Natural killer cell (primary cell): Measurements from ENCODE around the gene MTA3. TPM values are rescaled to one million over a fixed set of nuclear protein-coding genes. Genes with fewer than 3 reads are reported as not detected.
"Not testable (repeated sequence)": the region's sequence is repeated elsewhere in the genome, so short reads cannot be mapped to it uniquely, and the experiment has no call there.

Experiments
- ATAC-seq, 3 donors: fragments of 150-1000 bp in 2 of 3; fragments of 200-7000 bp in 1 of 3; cut with Tn5 transposase; 1 replicate in 1 of 3; 2 replicates in 2 of 3; pipeline ENCODE4 v1.10.0; 2021; ENCODE audit warnings: mild to moderate bottlenecking in 2 of 3, moderate library complexity in 2 of 3
- DNase-seq, 2 donors: peaks; one replicate each; pipeline versions ENCODE4 v3.0.0 to v3.0.0-alpha.2; 2013 to 2021; ENCODE audit warnings: mixed read lengths in 1 of 2
- H3K27ac ChIP-seq: one replicate; pipeline ENCODE4 v1.5.1; 2013; ENCODE audit warnings: mild to moderate bottlenecking, low read length
- H3K27me3 ChIP-seq: one replicate; pipeline ENCODE4 v1.6.1; 2013; ENCODE audit warnings: low read length; ENCODE audit not compliant: control insufficient read depth, insufficient read depth
- H3K36me3 ChIP-seq: one replicate; pipeline ENCODE4 v1.6.1; 2013; ENCODE audit warnings: low read length; ENCODE audit not compliant: control insufficient read depth, insufficient read depth
- H3K4me1 ChIP-seq: one replicate; pipeline ENCODE4 v1.6.1; 2013; ENCODE audit warnings: low read length; ENCODE audit not compliant: control insufficient read depth, insufficient read depth
- H3K4me3 ChIP-seq: one replicate; pipeline ENCODE4 v1.5.1; 2013; ENCODE audit warnings: low read length
- H3K9me3 ChIP-seq: one replicate; pipeline ENCODE4 v1.6.1; 2013; ENCODE audit warnings: low read length; ENCODE audit not compliant: control insufficient read depth, insufficient read depth
- H3K27ac Mint-ChIP-seq, 2 donors: one replicate each; pipeline ENCODE4 v1.8.0; 2022; ENCODE audit warnings: mild to moderate bottlenecking in 2 of 2, mixed read lengths in 2 of 2, moderate library complexity in 1 of 2
- H3K27me3 Mint-ChIP-seq, 2 donors: one replicate each; pipeline ENCODE4 v1.8.0; 2022; ENCODE audit warnings: low read depth in 2 of 2, mixed read lengths in 2 of 2
- H3K36me3 Mint-ChIP-seq: one replicate; pipeline ENCODE4 v1.8.0; 2022; ENCODE audit warnings: mixed read lengths
- H3K4me1 Mint-ChIP-seq, 2 donors: one replicate each; pipeline ENCODE4 v1.8.0; 2022; ENCODE audit warnings: mixed read lengths in 2 of 2
- H3K4me3 Mint-ChIP-seq: one replicate; pipeline ENCODE4 v1.8.0; 2022; ENCODE audit warnings: mild to moderate bottlenecking, moderate library complexity, mixed read lengths
- H3K9me3 Mint-ChIP-seq, 2 donors: one replicate each; pipeline ENCODE4 v1.8.0; 2022; ENCODE audit warnings: mixed read lengths in 2 of 2
- WGBS: methylation state at CpG from one replicate; pipeline ENCODE4 v1.1.7; 2013; ENCODE audit warnings: missing lambda C conversion rate; ENCODE audit not compliant: insufficient coverage; 5-methylcytosine and 5-hydroxymethylcytosine counted together
- intact Hi-C: fragments of 100-400 bp; cut with micrococcal nuclease; formaldehyde crosslinking; loops from one replicate; pipeline ENCODE4 v1.14.2; 2022
- total RNA-seq, 4 donors: library from RNA; stranded (reverse); fragments of 120-200 nt in 1 of 4; gene quantifications; one replicate each; pipeline versions ENCODE4 v1.2.3 to v1.2.4, GENCODE V29; 2013 to 2022
- TF ChIP-seq, protein P1 (sequence below): fragments of 200-600 bp; IDR thresholded peaks from one replicate; pipeline ENCODE4 v1.8.0; 2022; ENCODE audit warnings: antibody characterized with exemption

MTA3 gene
- total RNA-seq, 3 donors from 2014 or later (not counting 1 experiment from before 2014, with no cell fraction given) = 19.4 to 25.0 (median 21.5) TPM

DNA sequence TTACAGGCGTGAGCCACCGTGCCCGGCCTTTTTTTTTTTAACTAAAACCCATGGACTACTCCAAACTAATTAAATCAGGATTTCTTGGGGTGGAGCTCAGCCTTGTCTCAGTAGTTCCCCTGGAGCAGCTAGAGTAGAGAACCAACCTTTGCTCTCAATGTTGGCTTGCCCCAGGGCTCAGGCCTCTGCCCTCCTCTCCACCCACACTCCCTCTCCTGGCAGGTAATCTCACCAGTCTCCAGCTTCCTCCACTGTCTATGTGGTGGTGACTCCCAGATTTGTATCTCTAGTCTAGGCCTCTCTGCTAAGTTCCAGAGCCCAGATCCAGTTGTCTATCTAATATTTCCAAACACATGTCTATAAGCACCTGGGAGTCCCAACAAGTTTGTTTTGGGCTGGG, 9.6 kb upstream of the MTA3 start:
- Mint-ChIP-seq H3K4me1 (no peaks in the 10 kb centered on the region), H3K27ac (no peak overlapping the region), H3K4me3 (no peak overlapping the region), H3K36me3 (no peaks in the 10 kb centered on the region), H3K9me3 (no peaks in the 10 kb centered on the region), H3K27me3 (peaks cover 0 to 8% of the 10 kb centered on the region in 2 donors)
- H3K36me3 ChIP-seq = no peaks in the 10 kb centered on the region
- H3K4me1 ChIP-seq = no peaks in the 10 kb centered on the region
- H3K27me3 ChIP-seq = no peaks in the 10 kb centered on the region
- ATAC-seq = no peak
- H3K9me3 ChIP-seq = no peaks in the 10 kb centered on the region
- intact Hi-C loops = no loop called here
- TF ChIP-seq, protein P1, sequence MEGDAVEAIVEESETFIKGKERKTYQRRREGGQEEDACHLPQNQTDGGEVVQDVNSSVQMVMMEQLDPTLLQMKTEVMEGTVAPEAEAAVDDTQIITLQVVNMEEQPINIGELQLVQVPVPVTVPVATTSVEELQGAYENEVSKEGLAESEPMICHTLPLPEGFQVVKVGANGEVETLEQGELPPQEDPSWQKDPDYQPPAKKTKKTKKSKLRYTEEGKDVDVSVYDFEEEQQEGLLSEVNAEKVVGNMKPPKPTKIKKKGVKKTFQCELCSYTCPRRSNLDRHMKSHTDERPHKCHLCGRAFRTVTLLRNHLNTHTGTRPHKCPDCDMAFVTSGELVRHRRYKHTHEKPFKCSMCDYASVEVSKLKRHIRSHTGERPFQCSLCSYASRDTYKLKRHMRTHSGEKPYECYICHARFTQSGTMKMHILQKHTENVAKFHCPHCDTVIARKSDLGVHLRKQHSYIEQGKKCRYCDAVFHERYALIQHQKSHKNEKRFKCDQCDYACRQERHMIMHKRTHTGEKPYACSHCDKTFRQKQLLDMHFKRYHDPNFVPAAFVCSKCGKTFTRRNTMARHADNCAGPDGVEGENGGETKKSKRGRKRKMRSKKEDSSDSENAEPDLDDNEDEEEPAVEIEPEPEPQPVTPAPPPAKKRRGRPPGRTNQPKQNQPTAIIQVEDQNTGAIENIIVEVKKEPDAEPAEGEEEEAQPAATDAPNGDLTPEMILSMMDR = no peak
- no peak overlapping the region for H3K4me3 ChIP-seq
- no peak overlapping the region for H3K27ac ChIP-seq
- DNase-seq = no peak
- 95% methylated on average over 3 of the region's 3 CpGs for WGBS

DNA sequence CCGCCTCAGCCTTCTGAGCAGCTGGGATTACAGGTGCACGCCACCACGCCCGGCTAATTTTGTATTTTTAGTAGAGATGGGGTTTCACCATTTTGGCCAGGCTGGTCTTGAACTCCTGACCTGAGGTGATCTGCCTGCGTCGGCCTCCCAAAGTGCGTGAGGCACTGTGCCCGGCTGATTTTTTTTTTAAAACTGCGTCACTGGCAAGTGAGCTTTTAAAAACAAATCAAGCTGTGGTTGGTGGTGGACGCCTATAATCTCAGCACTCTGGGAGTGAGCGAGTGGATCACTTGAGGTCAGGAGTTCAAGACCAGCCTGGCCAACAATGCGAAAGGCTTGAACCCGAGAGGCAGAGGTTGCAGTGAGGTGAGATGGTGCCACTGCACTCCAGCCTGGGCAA, 8.3 kb upstream of the MTA3 start:
- not testable (repeated sequence) for H3K4me1 Mint-ChIP-seq, DNase-seq, H3K4me1 ChIP-seq, H3K4me3 Mint-ChIP-seq, H3K9me3 Mint-ChIP-seq, H3K36me3 ChIP-seq, H3K27ac Mint-ChIP-seq, H3K27me3 ChIP-seq, H3K4me3 ChIP-seq, H3K9me3 ChIP-seq, H3K36me3 Mint-ChIP-seq, H3K27ac ChIP-seq, ATAC-seq
- intact Hi-C loops = loop anchor here (1.0 kb wide), 1 partner anchor 10 kb away; no protein-coding TSS in a partner anchor
- H3K27me3 Mint-ChIP-seq = peaks cover 0 to 11% of the 10 kb centered on the region in 2 donors
- 88% methylated on average over 13 of the region's 13 CpGs for WGBS

DNA sequence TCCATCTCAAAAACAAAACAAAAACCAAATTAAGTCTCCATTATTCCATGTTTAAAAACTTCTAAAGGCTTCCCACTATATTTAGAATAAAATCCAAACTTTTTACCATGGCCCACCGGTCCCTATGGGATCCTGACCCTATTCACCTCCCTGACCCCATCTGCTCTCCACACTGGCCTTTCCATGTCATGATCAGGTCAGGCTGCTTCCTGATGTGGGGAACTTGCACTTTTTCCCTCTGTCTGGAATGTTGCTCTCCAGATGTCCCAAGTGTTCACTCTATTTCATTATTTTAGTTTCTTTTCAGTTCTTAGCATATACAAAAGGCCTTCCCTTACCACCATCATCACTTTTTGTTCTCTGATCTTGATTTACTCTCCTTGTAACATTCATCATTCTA, 7.5 kb upstream of the MTA3 start:
- Mint-ChIP-seq H3K9me3 (no peaks in the 10 kb centered on the region), H3K27ac (no peak overlapping the region), H3K27me3 (peaks cover 0 to 11% of the 10 kb centered on the region in 2 donors), H3K4me3 (no peak overlapping the region), H3K36me3 (no peaks in the 10 kb centered on the region), H3K4me1 (no peaks in the 10 kb centered on the region)
- intact Hi-C loops = loop anchor here (1.0 kb wide), 1 partner anchor 11 kb away; no protein-coding TSS in a partner anchor
- Histone ChIP-seq H3K4me3 (no peak overlapping the region), H3K36me3 (no peaks in the 10 kb centered on the region), H3K27me3 (no peaks in the 10 kb centered on the region), H3K4me1 (no peaks in the 10 kb centered on the region), H3K9me3 (no peaks in the 10 kb centered on the region), H3K27ac (no peak overlapping the region)
- ATAC-seq = no peak
- WGBS = 75% methylated on average over 1 of the region's 1 CpG
- DNase-seq = no peak
- TF ChIP-seq, protein P1 = no peak

DNA sequence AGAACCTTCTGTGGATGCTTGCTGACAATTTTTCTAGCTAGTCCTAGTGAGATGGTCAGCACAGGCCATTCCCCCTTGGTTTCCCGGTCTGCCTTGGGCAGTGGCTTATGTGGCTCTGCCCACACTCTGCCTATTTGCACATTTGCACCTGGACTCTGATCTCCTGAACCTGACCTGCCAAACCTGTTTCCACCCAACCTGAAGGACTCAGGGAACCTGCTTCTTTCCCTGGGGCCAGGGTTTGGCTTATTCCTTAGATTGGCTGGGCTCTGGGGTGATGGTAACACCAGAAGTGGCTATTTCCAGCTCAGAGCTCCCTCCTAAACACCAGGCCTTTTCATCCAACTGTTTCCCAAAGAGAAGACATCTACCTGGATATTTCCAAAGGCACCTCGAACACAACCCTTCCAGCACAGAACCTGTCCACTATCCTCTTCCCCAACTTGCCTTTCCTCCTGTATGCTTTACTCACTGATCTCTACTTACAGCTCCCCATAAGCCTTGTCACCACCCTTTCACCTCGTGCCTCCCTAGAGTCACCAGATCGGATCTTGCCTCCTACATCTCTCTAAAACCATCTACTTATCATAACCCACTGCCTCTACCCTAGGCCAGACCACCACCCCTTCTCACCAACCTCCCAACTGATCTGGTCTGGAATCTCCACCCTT, 5.8 kb upstream of the MTA3 start:
- Histone ChIP-seq H3K4me1 (no peaks in the 10 kb centered on the region), H3K27me3 (no peaks in the 10 kb centered on the region), H3K4me3 (no peak overlapping the region), H3K27ac (no peak overlapping the region), H3K36me3 (no peaks in the 10 kb centered on the region), H3K9me3 (no peaks in the 10 kb centered on the region)
- peaks cover 0 to 11% of the 10 kb centered on the region in 2 donors for H3K27me3 Mint-ChIP-seq
- no peaks in the 10 kb centered on the region for H3K36me3 Mint-ChIP-seq
- DNase-seq (no peak), ATAC-seq (no peak)
- no peak overlapping the region for H3K4me3 Mint-ChIP-seq
- peaks cover 0 to 5% of the 10 kb centered on the region in 2 donors for H3K4me1 Mint-ChIP-seq
- intact Hi-C loops = no loop called here
- TF ChIP-seq, protein P1 = no peak
- no peaks in the 10 kb centered on the region for H3K9me3 Mint-ChIP-seq
- WGBS = 87% methylated on average over 4 of the region's 4 CpGs
- no peak overlapping the region for H3K27ac Mint-ChIP-seq
